K562 (cell line): Measurements from ENCODE around the gene CSE1L. TPM values are rescaled to one million over a fixed set of nuclear protein-coding genes. Genes with fewer than 3 reads are reported as not detected.
A peak's percentile ranks its signal among the peaks of the same experiment; 100 is the strongest.

Experiments used
- ATAC-seq: fragments of 200-7000 bp; cut with Tn5 transposase; 3 replicates; pipeline ENCODE4 v1.9.1; 2020; ENCODE audit warnings: moderate library complexity
- BruUV-seq: library from RNA; stranded (reverse); fragments of 400-500 nt; replicated peaks from 2 replicates; lab custom pipeline; 2021; lab: Mats Ljungman, UMichigan
- CTCF ChIA-PET: fragments of 300-600 bp; formaldehyde crosslinking; extraction: SDS; loops from one replicate; lab custom pipeline; 2021; ENCODE audit warnings: low intra/inter-chr PET ratio; lab: Yijun Ruan, JAX
- POLR2A ChIA-PET: fragments of 300-600, 350-650 bp; sonication (Branson Sonifier 250); formaldehyde crosslinking; extraction: SDS; loops from one replicate; lab custom pipeline; 2021; ENCODE audit warnings: antibody characterized with exemption, inconsistent platforms; lab: Yijun Ruan, JAX
- DNase-seq, 4 experiments: peaks; one replicate each; pipeline versions ENCODE4 v3.0.0 to v3.0.0-alpha.2; 2011 to 2018; ENCODE audit warnings: low spot score in 3 of 4, mixed read lengths in 3 of 4; ENCODE audit errors: extremely low read depth in 1 of 4
- FAIRE-seq: peaks from 2 replicates; lab custom pipeline; 2011; peaks lifted over from hg19 to GRCh38; lab: Jason Lieb, UNC
- H2AFZ ChIP-seq: 2 replicates; pipeline ENCODE4 v1.6.0; 2011; ENCODE audit warnings: low read depth, low read length, control low read depth, inconsistent platforms
- H3K27ac ChIP-seq: fragments of 200-600 bp; 3 replicates; pipeline ENCODE4 v1.8.0; 2011; ENCODE audit warnings: low read depth, mild to moderate bottlenecking, control low read depth, inconsistent platforms, low read length, moderate library complexity, mixed read lengths; ENCODE audit errors: extremely low read depth
- H3K27me3 ChIP-seq, 2 experiments: fragments of 300-600 bp in 1 of 2; 2 replicates in 1 of 2; 3 replicates in 1 of 2; pipeline versions ENCODE4 v1.6.0 to v1.8.0; 2011; ENCODE audit warnings: inconsistent platforms in 2 of 2, low read length in 2 of 2, mild to moderate bottlenecking in 1 of 2, mixed read lengths in 1 of 2, moderate library complexity in 1 of 2; ENCODE audit not compliant: control insufficient read depth in 2 of 2, insufficient read depth in 2 of 2
- H3K36me3 ChIP-seq: fragments of 300-600 bp; 3 replicates; pipeline ENCODE4 v1.8.0; 2011; ENCODE audit warnings: mild to moderate bottlenecking, low read length, inconsistent platforms; ENCODE audit not compliant: control insufficient read depth, insufficient read depth
- H3K4me1 ChIP-seq, 2 experiments: fragments of 200-600 bp in 1 of 2; replicated peaks in 1 of 2; 2 replicates in 1 of 2; 3 replicates in 1 of 2; pipeline versions ENCODE4 v1.5.1 to v1.8.0; 2011; ENCODE audit warnings: inconsistent platforms in 2 of 2, low read length in 2 of 2, mild to moderate bottlenecking in 1 of 2, mixed read lengths in 1 of 2, moderate library complexity in 1 of 2; ENCODE audit not compliant: control insufficient read depth in 2 of 2, insufficient read depth in 2 of 2
- H3K4me2 ChIP-seq: 2 replicates; pipeline ENCODE4 v1.6.1; 2011; ENCODE audit warnings: low read length, control low read depth, inconsistent platforms, mixed read lengths; ENCODE audit not compliant: insufficient read depth
- H3K4me3 ChIP-seq: fragments of 200-600 bp; sonication (generic), shearing (Covaris generic); 2 replicates; pipeline ENCODE4 v1.5.1; 2016; ENCODE audit warnings: control low read depth, inconsistent platforms
- H3K79me2 ChIP-seq: fragments of 200-600 bp; 3 replicates; pipeline ENCODE4 v1.8.0; 2011; ENCODE audit warnings: low read length, inconsistent platforms; ENCODE audit not compliant: control insufficient read depth, insufficient read depth
- H3K9ac ChIP-seq, 2 experiments: 2 replicates each; pipeline versions ENCODE4 v1.6.0 to v1.6.1; 2011; ENCODE audit warnings: low read depth in 2 of 2, low read length in 2 of 2, control low read depth in 1 of 2, inconsistent platforms in 1 of 2, mild to moderate bottlenecking in 1 of 2, mixed read lengths in 1 of 2; ENCODE audit not compliant: insufficient read depth in 1 of 2
- H3K9me1 ChIP-seq: one replicate; pipeline ENCODE4 v1.6.0; 2011; ENCODE audit warnings: inconsistent platforms, mild to moderate bottlenecking, low read length, moderate library complexity; ENCODE audit not compliant: control insufficient read depth, insufficient read depth
- H3K9me3 ChIP-seq: replicated peaks from 2 replicates; pipeline ENCODE4 v1.5.1; 2011; ENCODE audit warnings: low read depth, low read length, inconsistent platforms; ENCODE audit not compliant: control insufficient read depth, insufficient read depth
- H4K20me1 ChIP-seq: replicated peaks from 2 replicates; pipeline ENCODE4 v1.6.1; 2011; ENCODE audit warnings: low read length, inconsistent platforms, mixed read lengths; ENCODE audit not compliant: control insufficient read depth, insufficient read depth
- CBX2 ChIP-seq: fragments of 200-600 bp; sonication (generic); IDR thresholded peaks from one replicate; pipeline ENCODE4 v1.6.1; 2012; ENCODE audit warnings: mild to moderate bottlenecking, low read length, inconsistent platforms; ENCODE audit not compliant: insufficient read depth, poor library complexity, severe bottlenecking
- SRSF7 ChIP-seq: fragments of 200-400 bp; formaldehyde crosslinking; optimal IDR thresholded peaks from 2 replicates; pipeline ENCODE3; 2017; ENCODE audit warnings: mild to moderate bottlenecking, low read depth, low read length
- ZNF121 ChIP-seq: sonication (generic); formaldehyde crosslinking; conservative IDR thresholded peaks from 2 replicates; pipeline ENCODE4 v1.8.0; 2022; ENCODE audit warnings: missing genetic modification reagents
- ZSCAN29 ChIP-seq: fragments of 450-650 bp; IDR thresholded peaks from 2 replicates; pipeline ENCODE4 v1.6.1; 2017
- WGBS: fragments of 100-300 bp; shearing (Covaris generic); methylation state at CpG from one replicate; pipeline ENCODE4 v1.1.6; 2016; ENCODE audit warnings: low coverage, mixed read lengths; ENCODE audit not compliant: insufficient coverage; ENCODE audit errors: missing lambda C conversion rate; 5-methylcytosine and 5-hydroxymethylcytosine counted together
- in situ Hi-C: fragments of 300-500 bp; cut with MboI; formaldehyde crosslinking; loops from 4 replicates; pipeline ENCODE4 v1.15.0; 2018; ENCODE audit warnings: inconsistent platforms, mixed read lengths
- intact Hi-C: fragments of 100-400 bp; cut with micrococcal nuclease; formaldehyde crosslinking; loops from 2 replicates; pipeline ENCODE4 v1.14.2; 2022
- polyA plus RNA-seq, 8 experiments: library from polyadenylated mRNA; depleted of rRNA in 4 of 8; stranded (reverse) in 5 of 8; unstranded in 3 of 8; fragments of >200 nt; fragmentation: Nextera tagmentation in 2 of 8; fragmentation: Illumina TruSeq in 1 of 8; extraction: Ambion mirVana in 2 of 8; extraction: Trizol in 1 of 8; gene quantifications; 2 replicates each; pipeline versions ENCODE4 v1.2.1 to v1.2.3, GENCODE V29; 2011 to 2014; ENCODE audit warnings: inconsistent platforms in 1 of 8, missing spikeins in 1 of 8
- total RNA-seq, 7 experiments: library from RNA; depleted of rRNA in 6 of 7; stranded (reverse); fragments of >200 nt in 6 of 7; fragmentation: Illumina TruSeq in 2 of 7; extraction: Trizol in 2 of 7; gene quantifications; 2 replicates each; pipeline versions ENCODE4 v1.2.1 to v1.2.3, GENCODE V29; 2011 to 2021; ENCODE audit warnings: low replicate concordance in 1 of 7

CSE1L gene
- total and polyA plus RNA-seq, 9 of the 15 experiments (the other 6 are each of a cell fraction or from before 2014, with no cell fraction given) = 138 to 280 (median 209) TPM

DNA sequence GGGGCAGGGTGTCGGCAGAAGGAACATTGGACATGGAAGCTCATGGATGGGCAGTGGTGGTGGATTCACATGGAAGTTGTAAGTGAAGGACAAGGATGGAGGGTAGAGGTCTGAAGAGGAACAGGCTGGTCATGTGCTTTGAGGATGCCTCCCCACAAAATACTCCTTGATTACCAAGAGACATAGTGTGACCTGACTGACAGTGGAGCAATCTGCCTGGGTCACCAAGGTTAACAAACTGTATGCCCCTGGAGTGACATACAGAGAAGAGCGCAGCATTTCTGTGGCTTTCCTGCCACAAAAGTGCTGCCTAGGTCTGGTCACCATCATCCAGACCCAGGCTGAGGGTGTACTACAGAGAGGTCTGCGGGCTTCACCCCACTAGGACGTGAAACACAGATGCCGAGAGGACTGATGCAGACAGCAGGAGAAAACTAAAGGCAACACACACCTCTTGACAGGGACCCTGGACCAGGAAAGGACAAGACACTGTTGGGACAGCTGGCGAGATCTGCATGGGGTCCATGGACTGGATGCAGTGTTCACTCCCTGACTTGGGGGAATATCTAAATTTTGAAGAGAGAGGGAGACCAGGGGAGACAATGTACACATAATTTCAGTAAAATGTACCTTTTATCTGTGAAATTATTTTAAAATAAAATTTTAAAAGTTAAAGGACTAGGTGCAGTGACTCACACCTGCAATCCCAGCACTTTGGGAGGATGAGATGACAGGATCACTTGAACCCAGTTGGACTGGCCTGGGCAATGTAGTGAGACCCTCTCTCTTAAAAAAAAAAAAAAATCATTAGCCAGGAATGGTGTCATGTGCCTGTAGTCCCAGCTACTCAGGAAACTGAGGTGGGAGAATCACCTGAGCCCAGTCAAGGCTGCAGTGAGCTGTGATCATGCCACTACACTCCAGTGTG lies 64.9 kb downstream of the CSE1L start:
- intact Hi-C loops = no loop called here
- H2AFZ ChIP-seq = no peak overlapping the region
- no peaks in the 10 kb centered on the region for H4K20me1 ChIP-seq
- WGBS = 84% methylated on average over 6 of the region's 6 CpGs
- H3K9me3 ChIP-seq = no peaks in the 10 kb centered on the region
- no peak for DNase-seq
- CTCF ChIA-PET = no interaction called here
- in situ Hi-C loops = no loop called here
- H3K9me1 ChIP-seq = peaks cover 3% of the 10 kb centered on the region
- H3K4me1 ChIP-seq = no peaks in the 10 kb centered on the region
- no TSS peak for BruUV-seq
- no peak for FAIRE-seq
- H3K27ac ChIP-seq = no peak overlapping the region
- no peak for TF ChIP-seq CBX2
- TF ChIP-seq ZSCAN29 = no peak
- TF ChIP-seq SRSF7 = no peak
- peak; percentile 60 for TF ChIP-seq ZNF121 (CRISPR knock-in tag)
- no peaks in the 10 kb centered on the region for H3K27me3 ChIP-seq
- H3K36me3 ChIP-seq = peaks cover 35% of the 10 kb centered on the region
- H3K9ac ChIP-seq = no peak overlapping the region
- no peak overlapping the region for H3K4me3 ChIP-seq
- H3K79me2 ChIP-seq = no peaks in the 10 kb centered on the region
- H3K4me2 ChIP-seq = no peak overlapping the region
- POLR2A ChIA-PET = interaction anchor here (1.0 kb wide), 1 partner anchor 10 kb away, joined by 3 read pairs; no protein-coding TSS in a partner anchor
- ATAC-seq = peak; percentile 20; the same call in 1 of the 3 replicates
